Panc1 (cell line): ENCODE measurements around the gene ZDHHC7. TPM values are rescaled to one million over a fixed set of nuclear protein-coding genes. Genes with fewer than 3 reads are reported as not detected.
A peak's percentile ranks its signal among the peaks of the same experiment; 100 is the strongest.

ENCODE experiments used
- ATAC-seq: fragments of 200-7000 bp; cut with Tn5 transposase; 2 replicates; pipeline ENCODE4 v1.9.1; 2020; ENCODE audit warnings: mild to moderate bottlenecking, moderate library complexity
- BruUV-seq: library from RNA; stranded (reverse); fragments of 400-500 nt; replicated peaks from 2 replicates; lab custom pipeline; 2021; lab: Mats Ljungman, UMichigan
- CTCF ChIA-PET: fragments of 300-600 bp; sonication (Branson Sonifier 250); formaldehyde crosslinking; loops from one replicate; lab custom pipeline; 2022; ENCODE audit warnings: antibody characterized with exemption; lab: Charles Lee
- POLR2A ChIA-PET: fragments of 300-600 bp; sonication (Branson Sonifier 250); formaldehyde crosslinking; loops from one replicate; lab custom pipeline; 2022; ENCODE audit warnings: antibody characterized with exemption; lab: Charles Lee
- DNase-seq: peaks from one replicate; pipeline ENCODE4 v3.0.0-alpha.2; 2010; ENCODE audit warnings: low read depth, low spot score
- H3K27ac ChIP-seq: 2 replicates; pipeline ENCODE4 v1.5.1; 2011; ENCODE audit warnings: mild to moderate bottlenecking, low read length, inconsistent platforms
- H3K27me3 ChIP-seq: fragments of 200-500 bp; sonication (Bioruptor generic); 2 replicates; pipeline ENCODE4 v1.6.0; 2014; ENCODE audit warnings: low read length, inconsistent platforms; ENCODE audit not compliant: control insufficient read depth, insufficient read depth
- H3K36me3 ChIP-seq: fragments of 200-500 bp; sonication (Bioruptor generic); 2 replicates; pipeline ENCODE4 v1.5.1; 2014; ENCODE audit warnings: inconsistent platforms, mild to moderate bottlenecking, low read length, moderate library complexity; ENCODE audit not compliant: control insufficient read depth, insufficient read depth
- H3K4me1 ChIP-seq: 2 replicates; pipeline ENCODE4 v1.5.1; 2011; ENCODE audit warnings: inconsistent platforms, mild to moderate bottlenecking, low read length, moderate library complexity; ENCODE audit not compliant: control insufficient read depth, insufficient read depth
- H3K4me3 ChIP-seq, 2 experiments: 2 replicates each; pipeline ENCODE4 v1.5.1; 2011 to 2012; ENCODE audit warnings: low read depth in 2 of 2, low read length in 2 of 2, mild to moderate bottlenecking in 2 of 2, inconsistent platforms in 1 of 2, moderate library complexity in 1 of 2
- H3K9me3 ChIP-seq: fragments of 200-500 bp; sonication (Bioruptor generic); 2 replicates; pipeline ENCODE4 v1.5.1; 2014; ENCODE audit warnings: low read depth, mild to moderate bottlenecking, inconsistent platforms, low read length, moderate library complexity; ENCODE audit not compliant: control insufficient read depth, insufficient read depth
- POLR2AphosphoS5 ChIP-seq: IDR thresholded peaks from 2 replicates; pipeline ENCODE4 v1.6.1; 2012; ENCODE audit warnings: mild to moderate bottlenecking, low read depth, low read length, moderate library complexity
- SIN3A ChIP-seq: IDR thresholded peaks from 2 replicates; pipeline ENCODE4 v1.6.1; 2012; ENCODE audit warnings: low read depth, mild to moderate bottlenecking, low read length, moderate library complexity, borderline replicate concordance; ENCODE audit not compliant: insufficient read depth
- TCF7L2 ChIP-seq: IDR thresholded peaks from 2 replicates; pipeline ENCODE4 v1.6.1; 2011; ENCODE audit warnings: mild to moderate bottlenecking, low read depth, low read length, inconsistent platforms
- in situ Hi-C: cut with HindIII; loops from 2 replicates; pipeline ENCODE4 v1.10.0; 2016; ENCODE audit warnings: low sequenced_read_pairs, low pct_unique_long_range_greater_than_20kb
- intact Hi-C: fragments of 100-400 bp; cut with micrococcal nuclease; formaldehyde crosslinking; loops from one replicate; pipeline ENCODE4 v1.10.0; 2022; ENCODE audit not compliant: unreplicated experiment
- total RNA-seq: library from RNA; stranded (reverse); gene quantifications from one replicate; pipeline ENCODE4 v1.2.1, GENCODE V29; 2021; ENCODE audit not compliant: unreplicated experiment
- TF ChIP-seq, protein P1 (sequence below), 2 experiments: IDR thresholded peaks; 2 replicates each; pipeline ENCODE4 v1.6.1; 2011 to 2012; ENCODE audit warnings: low read depth in 2 of 2, control low read depth in 1 of 2, low read length in 1 of 2, mild to moderate bottlenecking in 1 of 2, moderate library complexity in 1 of 2; ENCODE audit not compliant: insufficient read depth in 1 of 2
- TF ChIP-seq, protein P2 (sequence below): fragments of 450-650 bp; IDR thresholded peaks from 2 replicates; pipeline ENCODE4 v1.5.1; 2017; ENCODE audit warnings: mild to moderate bottlenecking

The ZDHHC7 gene
- total RNA-seq, 1 experiment from 2014 or later, result 71.5 TPM

DNA sequence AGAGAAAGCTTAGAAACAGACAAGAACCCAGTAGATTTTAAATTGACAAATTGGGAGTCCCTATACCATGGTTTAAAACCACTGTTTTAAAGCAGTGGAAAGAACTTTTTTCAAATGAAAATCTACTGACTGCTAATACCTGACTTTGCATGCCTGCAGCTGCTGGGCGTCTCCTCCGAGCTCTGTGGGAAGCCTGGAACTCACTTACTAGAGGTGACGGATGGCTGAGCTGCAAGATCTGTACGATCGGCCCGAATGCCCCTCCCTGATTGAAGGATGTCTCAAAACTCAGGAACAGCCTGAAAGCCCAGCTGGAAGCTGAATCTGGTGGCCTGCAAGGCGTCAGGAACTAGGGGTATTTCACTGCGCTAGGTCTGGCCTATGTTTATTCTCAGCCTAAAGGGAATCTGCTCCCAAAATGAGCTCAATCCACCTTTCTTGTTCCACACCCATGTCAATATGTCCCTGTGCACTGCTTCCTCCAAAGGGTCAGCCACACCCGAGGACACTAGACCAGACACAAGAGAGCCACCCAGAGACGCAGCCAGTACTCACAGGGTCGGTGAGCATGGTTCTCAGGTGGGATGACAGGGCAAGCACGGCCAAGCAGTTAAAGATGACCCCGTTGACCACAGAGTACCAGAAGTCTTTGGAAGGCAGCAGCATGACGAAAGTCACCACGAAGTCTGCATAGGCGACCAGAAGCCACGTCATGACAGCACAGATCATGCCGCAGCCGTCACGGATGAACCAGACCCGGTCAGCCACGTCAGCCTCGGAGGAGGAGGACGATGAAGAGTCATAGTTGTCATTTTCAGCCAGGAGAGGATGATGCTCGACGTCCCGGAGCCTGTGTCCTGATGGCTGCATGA, 21.4 kb downstream of the ZDHHC7 start:
- CTCF ChIA-PET, result interaction anchor here (0.8 kb wide), 1 partner anchor 97 kb away, joined by 3 read pairs; no protein-coding TSS in a partner anchor
- H3K4me1 ChIP-seq, result peaks cover 22% of the 10 kb centered on the region
- BruUV-seq, result no TSS peak
- H3K4me3 ChIP-seq, result no peak overlapping the region
- intact Hi-C loops (no loop called here), in situ Hi-C loops (no loop called here)
- no peaks in the 10 kb centered on the region for H3K9me3 ChIP-seq
- no peaks in the 10 kb centered on the region for H3K27me3 ChIP-seq
- POLR2A ChIA-PET, result interaction anchor here (0.7 kb wide), 1 partner anchor 27 kb away, joined by 4 read pairs; no protein-coding TSS in a partner anchor
- H3K27ac ChIP-seq, result no peak overlapping the region
- ATAC-seq, result no peak
- DNase-seq, result no peak
- H3K36me3 ChIP-seq, result peaks cover 9% of the 10 kb centered on the region
- no peak for TF ChIP-seq TCF7L2
- no peak for TF ChIP-seq POLR2AphosphoS5
- TF ChIP-seq, protein P1, sequence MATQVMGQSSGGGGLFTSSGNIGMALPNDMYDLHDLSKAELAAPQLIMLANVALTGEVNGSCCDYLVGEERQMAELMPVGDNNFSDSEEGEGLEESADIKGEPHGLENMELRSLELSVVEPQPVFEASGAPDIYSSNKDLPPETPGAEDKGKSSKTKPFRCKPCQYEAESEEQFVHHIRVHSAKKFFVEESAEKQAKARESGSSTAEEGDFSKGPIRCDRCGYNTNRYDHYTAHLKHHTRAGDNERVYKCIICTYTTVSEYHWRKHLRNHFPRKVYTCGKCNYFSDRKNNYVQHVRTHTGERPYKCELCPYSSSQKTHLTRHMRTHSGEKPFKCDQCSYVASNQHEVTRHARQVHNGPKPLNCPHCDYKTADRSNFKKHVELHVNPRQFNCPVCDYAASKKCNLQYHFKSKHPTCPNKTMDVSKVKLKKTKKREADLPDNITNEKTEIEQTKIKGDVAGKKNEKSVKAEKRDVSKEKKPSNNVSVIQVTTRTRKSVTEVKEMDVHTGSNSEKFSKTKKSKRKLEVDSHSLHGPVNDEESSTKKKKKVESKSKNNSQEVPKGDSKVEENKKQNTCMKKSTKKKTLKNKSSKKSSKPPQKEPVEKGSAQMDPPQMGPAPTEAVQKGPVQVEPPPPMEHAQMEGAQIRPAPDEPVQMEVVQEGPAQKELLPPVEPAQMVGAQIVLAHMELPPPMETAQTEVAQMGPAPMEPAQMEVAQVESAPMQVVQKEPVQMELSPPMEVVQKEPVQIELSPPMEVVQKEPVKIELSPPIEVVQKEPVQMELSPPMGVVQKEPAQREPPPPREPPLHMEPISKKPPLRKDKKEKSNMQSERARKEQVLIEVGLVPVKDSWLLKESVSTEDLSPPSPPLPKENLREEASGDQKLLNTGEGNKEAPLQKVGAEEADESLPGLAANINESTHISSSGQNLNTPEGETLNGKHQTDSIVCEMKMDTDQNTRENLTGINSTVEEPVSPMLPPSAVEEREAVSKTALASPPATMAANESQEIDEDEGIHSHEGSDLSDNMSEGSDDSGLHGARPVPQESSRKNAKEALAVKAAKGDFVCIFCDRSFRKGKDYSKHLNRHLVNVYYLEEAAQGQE (IDR thresholded peaks at IDR 0.05; ENCODE audit: insufficient read depth in 1 of 2, low read depth in 2 of 2, low read length in 1 of 2), result no peak
- TF ChIP-seq, protein P2, sequence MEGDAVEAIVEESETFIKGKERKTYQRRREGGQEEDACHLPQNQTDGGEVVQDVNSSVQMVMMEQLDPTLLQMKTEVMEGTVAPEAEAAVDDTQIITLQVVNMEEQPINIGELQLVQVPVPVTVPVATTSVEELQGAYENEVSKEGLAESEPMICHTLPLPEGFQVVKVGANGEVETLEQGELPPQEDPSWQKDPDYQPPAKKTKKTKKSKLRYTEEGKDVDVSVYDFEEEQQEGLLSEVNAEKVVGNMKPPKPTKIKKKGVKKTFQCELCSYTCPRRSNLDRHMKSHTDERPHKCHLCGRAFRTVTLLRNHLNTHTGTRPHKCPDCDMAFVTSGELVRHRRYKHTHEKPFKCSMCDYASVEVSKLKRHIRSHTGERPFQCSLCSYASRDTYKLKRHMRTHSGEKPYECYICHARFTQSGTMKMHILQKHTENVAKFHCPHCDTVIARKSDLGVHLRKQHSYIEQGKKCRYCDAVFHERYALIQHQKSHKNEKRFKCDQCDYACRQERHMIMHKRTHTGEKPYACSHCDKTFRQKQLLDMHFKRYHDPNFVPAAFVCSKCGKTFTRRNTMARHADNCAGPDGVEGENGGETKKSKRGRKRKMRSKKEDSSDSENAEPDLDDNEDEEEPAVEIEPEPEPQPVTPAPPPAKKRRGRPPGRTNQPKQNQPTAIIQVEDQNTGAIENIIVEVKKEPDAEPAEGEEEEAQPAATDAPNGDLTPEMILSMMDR, result no peak
- TF ChIP-seq SIN3A, result no peak

DNA sequence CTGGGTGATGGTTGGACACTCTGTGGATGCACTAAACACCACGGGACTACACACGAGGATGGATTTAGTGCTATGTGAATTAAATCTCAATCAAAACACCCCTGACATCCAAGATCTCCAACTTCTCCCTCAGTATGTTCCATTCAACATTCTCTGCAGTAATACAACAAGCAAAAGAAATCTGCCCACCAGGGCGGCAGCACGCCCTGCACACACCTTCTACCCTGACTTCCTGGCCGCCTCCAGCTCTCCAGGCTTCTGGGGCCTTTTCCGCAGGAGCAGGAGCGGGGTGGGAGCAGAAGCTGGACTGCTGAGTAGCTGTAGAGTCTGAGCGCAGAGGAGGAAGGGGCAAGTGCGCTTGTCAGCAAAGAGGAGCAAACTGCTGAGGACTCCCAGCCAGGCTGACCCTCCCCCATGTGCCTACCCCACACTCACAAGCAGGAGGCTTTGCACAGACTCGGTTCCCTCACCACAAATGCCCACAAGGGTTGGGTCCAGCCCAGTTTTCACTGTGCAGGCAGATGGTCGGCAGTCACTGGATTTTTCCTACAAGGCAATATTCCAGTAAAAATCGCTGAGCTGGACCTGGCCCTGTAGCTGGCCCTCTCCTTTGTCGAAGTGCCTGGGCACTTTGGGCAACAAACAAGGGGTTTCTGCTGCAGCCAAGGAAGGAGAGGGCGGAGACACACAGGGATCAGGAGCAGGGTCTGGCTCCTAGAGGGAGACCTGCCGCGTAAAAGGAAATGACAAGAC, 22.8 kb downstream of the ZDHHC7 start:
- TF ChIP-seq SIN3A, result no peak
- TF ChIP-seq POLR2AphosphoS5, result no peak
- TF ChIP-seq, protein P2, result no peak
- TF ChIP-seq, protein P1 (IDR thresholded peaks at IDR 0.05; ENCODE audit: insufficient read depth in 1 of 2, low read depth in 2 of 2, low read length in 1 of 2), result no peak
- TF ChIP-seq TCF7L2, result no peak
- Histone ChIP-seq H3K27me3 (no peaks in the 10 kb centered on the region), H3K36me3 (peaks cover 9% of the 10 kb centered on the region), H3K27ac (0 out of 2 replicates have a peak overlapping the region, but pooled peaks have one; percentile 7), H3K9me3 (no peaks in the 10 kb centered on the region), H3K4me1 (peaks cover 9% of the 10 kb centered on the region), H3K4me3 (no peak overlapping the region)
- ATAC-seq (no peak), DNase-seq (no peak)
- no TSS peak for BruUV-seq
- ChIA-PET POLR2A (interaction anchor here (0.6 kb wide), 1 partner anchor 219 kb away, joined by 3 read pairs; no protein-coding TSS in a partner anchor), CTCF (no interaction called here)
- in situ Hi-C loops, result no loop called here
- intact Hi-C loops, result no loop called here
